Hindlimb muscle (tissue), 1 donor: ENCODE measurements around the gene GRID1. TPM values are rescaled to one million over a fixed set of nuclear protein-coding genes. Genes with fewer than 3 reads are reported as not detected.

Experiments used
- DNase-seq: peaks from one replicate; pipeline ENCODE4 v3.0.0-alpha.2; 2013
- polyA plus RNA-seq: library from polyadenylated mRNA; unstranded; fragments of 120-200 nt; gene quantifications from one replicate; pipeline ENCODE4 v1.2.1, GENCODE V29; 2013; ENCODE audit not compliant: insufficient read length

The GRID1 gene
- polyA plus RNA-seq, 1 donor: 3.0 TPM

- no peak for DNase-seq
These were observed 291.1 kb downstream of the GRID1 start for GRCh38 chr10:86075512-86075911.

- no peak for DNase-seq
These were observed 292.3 kb downstream of the GRID1 start for GRCh38 chr10:86074294-86074693.

GRCh38 chr10:86073199-86073977 lies 293.2 kb downstream of the GRID1 start:
- DNase-seq: no peak

- DNase-seq: no peak
These were observed 294.2 kb downstream of the GRID1 start for GRCh38 chr10:86072413-86072812.

GRCh38 chr10:86071758-86072157 lies 294.8 kb downstream of the GRID1 start:
- DNase-seq: no peak

GRCh38 chr10:86071145-86071544 lies 295.4 kb downstream of the GRID1 start:
- no peak for DNase-seq

GRCh38 chr10:86070278-86070677 lies 296.3 kb downstream of the GRID1 start:
- DNase-seq: no peak

- no peak for DNase-seq
These were observed 298.2 kb downstream of the GRID1 start for GRCh38 chr10:86068231-86069054.

GRCh38 chr10:86067436-86068050 lies 299.1 kb downstream of the GRID1 start:
- DNase-seq: no peak

GRCh38 chr10:86066696-86067095 lies 299.9 kb downstream of the GRID1 start:
- DNase-seq: no peak

GRCh38 chr10:86065711-86066251 lies 300.8 kb downstream of the GRID1 start:
- no peak for DNase-seq

- DNase-seq: no peak
These were observed 301.5 kb downstream of the GRID1 start for GRCh38 chr10:86064931-86065662.

GRCh38 chr10:86064219-86064618 lies 302.4 kb downstream of the GRID1 start:
- DNase-seq: no peak

GRCh38 chr10:86063341-86063740 lies 303.3 kb downstream of the GRID1 start:
- DNase-seq: no peak

GRCh38 chr10:86062647-86063145 lies 303.9 kb downstream of the GRID1 start:
- DNase-seq: no peak

- no peak for DNase-seq
These were observed 304.4 kb downstream of the GRID1 start for GRCh38 chr10:86062198-86062550.

GRCh38 chr10:86061278-86062197 lies 305.1 kb downstream of the GRID1 start:
- no peak for DNase-seq

GRCh38 chr10:86060386-86061277 lies 306.0 kb downstream of the GRID1 start:
- DNase-seq: no peak

GRCh38 chr10:86059892-86060291 lies 306.7 kb downstream of the GRID1 start:
- DNase-seq: no peak

- DNase-seq: no peak
These were observed 307.6 kb downstream of the GRID1 start for GRCh38 chr10:86058964-86059363.
